ENCODE measurements around the gene SLC39A3. TPM values are rescaled to one million over a fixed set of nuclear protein-coding genes. Genes with fewer than 3 reads are reported as not detected.

SLC39A3 gene
- total and polyA plus RNA-seq, 2 of the 8 experiments (the other 6 are each of a cell fraction or from before 2014, with no cell fraction given) = 33.0 to 52.9 TPM

- no peak for TF ChIP-seq EZH2 (IDR thresholded peaks at IDR 0.05; ENCODE audit: low read depth, low read length, severe bottlenecking)
- no peak for TF ChIP-seq EGR1 (IDR thresholded peaks at IDR 0.05; ENCODE audit: borderline replicate concordance, low read depth, low read length)
- no peak for TF ChIP-seq HDAC6 (IDR thresholded peaks at IDR 0.05; ENCODE audit: low read depth, low read length)
- no peak for TF ChIP-seq FOSL1 (IDR thresholded peaks at IDR 0.05; ENCODE audit: insufficient read depth, low read depth, low read length)
- TF ChIP-seq ZNF274 (IDR thresholded peaks at IDR 0.05; ENCODE audit: borderline replicate concordance, extremely low read depth, low read length) = no peak
- TF ChIP-seq BACH1 (IDR thresholded peaks at IDR 0.05; ENCODE audit: low read length) = no peak
- no peak for TF ChIP-seq SP4 (IDR thresholded peaks at IDR 0.05; ENCODE audit: low read length)
- TF ChIP-seq SP2 (IDR thresholded peaks at IDR 0.05; ENCODE audit: low read length) = no peak
- TF ChIP-seq TBP (IDR thresholded peaks at IDR 0.05; ENCODE audit: low read depth, low read length) = no peak
These were observed 38.3 kb upstream of the SLC39A3 start (continued) for GRCh38 chr19:2777952-2778683.

All from H1 (cell line).